Brain pericyte (primary cell): ENCODE results near the gene JOSD2.

Experiments used
- DNase-seq: peaks from one replicate; pipeline ENCODE4 v3.0.0-alpha.2; 2012; ENCODE audit warnings: low read depth, low spot score

JOSD2 gene

GRCh38 chr19:50514346-50515167 is 3.6 kb upstream of the JOSD2 start:
- DNase-seq, result no peak

- DNase-seq, result no peak
These were observed 2.9 kb upstream of the JOSD2 start, which contains the start of gene ASPDH for GRCh38 chr19:50513746-50514345. Gene ASPDH, minus strand, starts transcription at chr19:50513913. Its CDS starts 90 bp downstream, at chr19:50513823.

DNA sequence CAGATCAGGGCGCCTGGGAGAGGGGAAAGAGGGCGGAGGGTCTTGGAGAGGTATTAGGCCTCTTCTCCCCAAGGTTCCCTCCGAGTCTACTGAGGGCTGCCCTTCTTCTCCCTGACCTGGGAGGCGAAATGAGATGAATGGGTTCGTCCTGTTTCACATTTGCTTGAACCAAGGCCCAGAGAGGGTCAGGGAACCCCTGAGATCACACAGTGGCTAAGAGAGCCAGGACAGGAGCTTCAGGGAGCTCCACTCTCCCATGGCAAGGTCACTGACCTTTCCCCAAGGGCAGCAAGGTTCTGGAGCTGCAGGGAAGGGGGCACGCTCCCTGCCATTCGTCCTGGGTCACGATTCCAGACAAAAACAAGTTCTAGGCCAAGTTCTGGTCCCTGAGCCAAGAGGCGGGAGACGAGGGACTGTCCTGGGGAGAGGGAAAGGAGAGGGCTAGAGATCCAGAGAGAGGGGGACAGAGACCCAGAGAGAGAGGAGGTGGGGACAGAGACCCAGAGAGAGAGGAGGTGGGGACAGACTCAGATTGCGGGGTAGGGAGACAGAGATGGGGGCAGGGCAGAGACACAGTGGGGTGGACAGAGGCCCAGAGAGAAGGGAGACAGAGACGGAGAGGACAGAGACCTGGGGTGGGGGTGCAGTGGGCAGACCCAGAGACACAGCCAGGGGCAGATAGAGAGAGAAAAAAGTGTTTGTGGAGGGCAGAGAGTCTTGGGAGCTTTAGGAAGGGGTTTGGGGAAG is 2.2 kb upstream of the JOSD2 start:
- DNase-seq, result no peak

DNA sequence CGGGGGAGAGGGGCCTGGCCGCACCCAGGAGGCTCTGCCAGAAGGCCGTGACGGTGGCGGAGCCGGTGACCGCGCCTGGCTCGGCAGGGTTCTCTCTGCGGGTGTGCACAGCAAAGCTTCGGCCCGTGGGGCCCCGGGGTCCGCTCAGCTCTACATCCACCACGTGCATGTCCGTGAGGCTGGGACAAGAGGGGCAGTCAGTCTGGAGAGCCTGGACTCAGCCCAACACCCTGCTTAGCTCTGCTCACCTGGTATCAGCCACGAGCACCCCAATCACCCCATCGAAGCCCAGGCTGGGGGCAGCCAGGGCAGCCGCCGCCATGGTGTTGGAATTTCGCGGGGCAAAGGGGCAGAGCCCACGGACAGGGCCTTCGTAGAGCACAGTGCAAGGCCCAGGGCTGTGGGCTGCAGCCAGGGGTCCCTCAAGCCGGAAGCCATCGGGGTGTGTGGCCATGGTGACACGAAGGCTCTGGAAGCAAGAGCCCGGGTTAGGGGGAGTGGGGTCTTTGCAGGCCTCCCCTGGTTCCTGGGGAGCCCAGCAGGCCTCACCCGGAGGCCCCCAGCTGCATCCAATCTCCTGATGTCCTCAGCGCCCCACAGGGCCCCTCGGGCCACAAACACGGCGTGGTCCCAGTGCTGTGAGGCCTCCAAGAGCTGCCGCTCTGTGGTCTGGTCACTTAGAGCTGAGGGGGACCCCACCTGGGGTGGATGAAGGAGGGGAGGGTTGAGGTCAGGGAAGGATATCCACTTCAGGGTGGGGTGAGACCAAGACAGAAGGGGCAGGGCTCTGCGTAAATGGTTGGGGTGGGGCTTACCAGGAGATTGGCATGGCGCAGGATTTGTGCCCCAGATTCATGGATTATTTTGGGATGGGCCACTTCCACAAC is 1.4 kb upstream of the JOSD2 start:
- no peak for DNase-seq

GRCh38 chr19:50510700-50511068 is 307 bp downstream of the JOSD2 start:
- DNase-seq, result no peak

DNA sequence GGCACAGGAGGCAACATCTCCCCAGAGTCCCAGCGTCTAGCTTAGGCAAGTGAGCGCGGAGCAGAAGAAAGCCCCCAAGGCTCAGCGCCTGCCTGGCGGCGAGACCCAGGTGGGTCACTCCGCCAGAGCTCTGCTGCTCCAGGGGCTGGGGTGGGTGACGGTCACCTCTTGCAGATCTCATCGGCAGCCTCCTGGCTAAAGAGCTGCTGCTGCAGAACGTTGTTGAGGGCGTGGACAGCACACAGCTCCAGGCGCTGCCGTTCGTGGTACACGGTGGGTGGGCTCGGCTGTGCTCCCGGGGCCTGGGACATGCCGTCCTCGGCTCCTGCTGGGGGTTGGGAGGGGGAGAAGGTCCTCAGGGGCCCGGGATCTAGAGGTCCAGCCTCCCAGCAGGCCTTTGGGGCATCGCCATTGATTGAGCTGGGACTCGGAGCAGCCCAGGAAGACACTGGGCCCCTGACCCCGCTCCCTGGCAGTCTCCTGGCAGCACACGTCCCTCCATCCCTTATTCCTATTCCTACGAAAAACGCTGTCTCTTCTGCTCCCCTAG is 795 bp downstream of the JOSD2 start:
- no peak for DNase-seq

DNA sequence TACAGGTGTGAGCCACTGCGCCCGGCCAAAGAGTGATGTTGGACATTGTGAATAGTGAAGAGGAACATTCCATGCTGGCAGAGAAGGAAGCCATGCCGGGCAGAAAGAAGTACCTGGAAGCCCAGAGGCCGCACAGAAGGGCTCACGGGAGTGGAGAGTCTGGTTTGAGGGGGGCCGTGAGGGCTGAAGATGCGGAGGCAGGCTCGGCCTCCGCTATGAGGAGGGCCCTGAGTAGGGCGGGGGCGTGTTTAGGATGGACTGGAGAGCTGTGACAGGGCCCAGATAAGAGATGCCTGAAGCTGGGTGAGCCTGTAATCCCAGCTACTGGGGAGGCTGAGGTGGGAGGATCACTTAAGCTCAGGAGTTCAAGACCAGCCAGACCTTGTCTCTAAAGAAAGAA is 1.6 kb downstream of the JOSD2 start:
- no peak for DNase-seq

- DNase-seq, result no peak
These were observed 2.2 kb downstream of the JOSD2 start for GRCh38 chr19:50508843-50509190.

DNA sequence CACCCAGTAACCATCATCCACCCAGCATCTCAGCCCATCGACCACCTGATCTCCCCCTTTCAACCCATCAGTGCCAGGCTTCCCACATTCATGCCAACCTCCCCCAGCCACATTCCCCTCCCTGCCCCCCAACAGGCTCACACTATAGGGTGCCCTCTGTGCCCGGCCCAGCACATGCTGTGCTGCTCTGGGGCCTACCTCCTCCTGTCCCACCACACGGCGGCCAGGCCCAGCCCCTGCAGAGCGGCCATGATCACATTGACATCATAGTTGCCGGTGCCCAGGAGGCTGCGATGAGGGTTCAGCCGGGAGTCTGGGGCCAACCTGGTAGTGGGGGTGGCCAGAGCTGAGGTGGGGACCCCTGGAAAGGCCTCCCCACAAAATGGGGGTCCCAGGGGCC is 3.6 kb downstream of the JOSD2 start:
- no peak for DNase-seq

GRCh38 chr19:50506700-50507099 is 4.3 kb downstream of the JOSD2 start:
- DNase-seq, result no peak

- DNase-seq, result no peak
These were observed 5.0 kb downstream of the JOSD2 start for GRCh38 chr19:50505856-50506611.

GRCh38 chr19:50501568-50502475 is 9.2 kb downstream of the JOSD2 start:
- no peak for DNase-seq

DNA sequence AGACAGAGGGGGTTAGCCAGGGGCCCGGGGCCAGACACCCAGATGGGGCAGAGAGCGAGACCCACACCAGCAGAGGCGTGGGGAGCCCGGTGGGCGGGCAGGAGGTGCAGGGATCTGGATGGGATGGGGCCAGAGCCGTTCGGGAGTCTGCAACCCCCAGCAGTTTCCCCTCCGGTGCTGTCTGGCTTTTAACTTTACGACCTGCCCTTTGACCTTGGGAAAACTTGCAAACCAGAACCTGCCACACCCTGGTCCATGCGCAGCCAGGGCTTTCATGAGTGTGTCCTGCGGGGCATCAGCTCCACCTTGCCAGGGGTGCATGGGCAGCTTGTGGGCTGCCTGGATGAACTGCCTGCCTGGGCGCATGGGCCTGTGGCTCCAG is 9.8 kb downstream of the JOSD2 start:
- DNase-seq, result no peak

GRCh38 chr19:50500753-50501151 is 10.2 kb downstream of the JOSD2 start:
- no peak for DNase-seq

- DNase-seq, result no peak
These were observed 10.8 kb downstream of the JOSD2 start for GRCh38 chr19:50500060-50500752.

- DNase-seq, result no peak
These were observed 12.6 kb downstream of the JOSD2 start for GRCh38 chr19:50498219-50499056.

- no peak for DNase-seq
These were observed 14.0 kb downstream of the JOSD2 start for GRCh38 chr19:50497022-50497405.
